ENCODE data around the gene PDX1. TPM values are rescaled to one million over a fixed set of nuclear protein-coding genes. Genes with fewer than 3 reads are reported as not detected.

Gene PDX1
- total RNA-seq, 4 donors from 2014 or later: not detected

DNA sequence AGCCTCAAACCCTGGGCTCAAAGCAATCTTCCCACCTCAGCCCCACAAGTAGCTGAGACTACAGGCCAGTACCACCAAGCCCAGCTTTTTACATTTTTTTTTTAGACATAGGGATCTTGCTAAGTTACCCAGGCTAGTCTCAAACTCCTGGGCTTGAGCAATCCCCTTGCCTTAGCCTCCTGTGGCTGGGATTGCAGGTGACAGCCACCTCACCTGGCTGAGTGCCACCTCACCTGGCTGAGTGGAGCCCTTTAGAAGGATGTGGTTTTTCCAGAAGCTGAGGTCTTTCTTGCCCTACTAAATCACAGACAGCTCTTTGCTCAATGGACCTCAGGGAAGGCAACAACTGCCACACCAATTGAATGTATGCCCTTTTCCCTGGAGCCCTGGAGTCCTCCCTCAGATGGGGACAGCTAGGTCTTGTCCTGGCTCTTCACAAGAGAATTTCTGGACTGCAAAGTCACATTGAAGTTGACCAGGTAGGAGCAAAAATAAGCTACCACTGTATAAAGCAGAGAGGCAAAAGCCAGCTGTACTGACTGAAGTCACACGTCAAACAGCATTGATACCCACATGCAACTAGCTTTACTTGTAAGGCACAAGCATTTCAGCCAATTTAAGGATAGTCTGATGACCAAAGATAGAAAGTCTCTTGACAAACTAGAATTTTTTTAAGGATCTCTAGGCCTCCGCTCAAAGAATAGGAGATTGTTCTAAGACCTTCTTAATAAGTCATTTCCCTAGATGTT, 14.0 kb downstream of the PDX1 start:
- ATAC-seq (ENCODE audit: low FRiP score) (no peak), DNase-seq (ENCODE audit: low spot score) (no peak)
- TF ChIP-seq CTCF (IDR thresholded peaks at IDR 0.05): no peak

- ATAC-seq (ENCODE audit: low FRiP score): no peak
- TF ChIP-seq CTCF (IDR thresholded peaks at IDR 0.05): no peak
- no peak for DNase-seq (ENCODE audit: low spot score)
These were observed 23.2 kb downstream of the PDX1 start for GRCh38 chr13:27942972-27943371.

- DNase-seq (ENCODE audit: low spot score): no peak
- no peak for TF ChIP-seq CTCF (IDR thresholded peaks at IDR 0.05)
- ATAC-seq (ENCODE audit: low FRiP score): peak; percentile 16
These were observed 33.3 kb downstream of the PDX1 start for GRCh38 chr13:27952876-27953675.

- ATAC-seq (ENCODE audit: low FRiP score) (peak; percentile 84), DNase-seq (ENCODE audit: low spot score) (no peak)
These were observed 34.0 kb downstream of the PDX1 start for GRCh38 chr13:27953676-27954405.

GRCh38 chr13:27954406-27954851, 34.6 kb downstream of the PDX1 start:
- peak; percentile 41 for ATAC-seq (ENCODE audit: low FRiP score)
- no peak for DNase-seq (ENCODE audit: low spot score)
- TF ChIP-seq CTCF (IDR thresholded peaks at IDR 0.05): no peak

More at GRCh38 chr13:27953676-27954405, 34.0 kb downstream of the PDX1 start:
- TF ChIP-seq CTCF (IDR thresholded peaks at IDR 0.05): peak in 1 of 3 donors; percentile 73

GRCh38 chr13:27955014-27955591, 35.3 kb downstream of the PDX1 start:
- DNase-seq (ENCODE audit: low spot score) (no peak), ATAC-seq (ENCODE audit: low FRiP score) (no peak)
- no peak for TF ChIP-seq CTCF (IDR thresholded peaks at IDR 0.05)
